PC-9 (cell line): ENCODE data around the gene SBK3. TPM values are rescaled to one million over a fixed set of nuclear protein-coding genes. Genes with fewer than 3 reads are reported as not detected.
"Not testable (repeated sequence)": the region's sequence is repeated elsewhere in the genome, so short reads cannot be mapped to it uniquely, and the experiment has no call there.

Experiments
- BruUV-seq: library from RNA; stranded (reverse); fragments of 400-500 nt; replicated peaks from 2 replicates; lab custom pipeline; 2021; lab: Mats Ljungman, UMichigan
- CTCF ChIA-PET: fragments of 300-600 bp; sonication (Branson Sonifier 250); formaldehyde crosslinking; loops from one replicate; lab custom pipeline; 2022; ENCODE audit warnings: antibody characterized with exemption; lab: Charles Lee
- POLR2A ChIA-PET: fragments of 300-600 bp; sonication (Branson Sonifier 250); formaldehyde crosslinking; loops from one replicate; lab custom pipeline; 2022; ENCODE audit warnings: antibody characterized with exemption; ENCODE audit not compliant: unreplicated experiment; lab: Charles Lee
- DNase-seq, 2 experiments: peaks; one replicate each; pipeline versions ENCODE4 v3.0.0 to v3.0.0-alpha.2; 2015 to 2022; ENCODE audit warnings: mixed read lengths in 1 of 2
- H2AFZ ChIP-seq: fragments of 200-600 bp; sonication (generic); 2 replicates; pipeline ENCODE4 v1.8.1; 2017; ENCODE audit warnings: antibody characterized with exemption
- H3F3A ChIP-seq: fragments of 200-600 bp; sonication (generic); 2 replicates; pipeline ENCODE4 v1.8.1; 2017; ENCODE audit warnings: antibody characterized with exemption, mild to moderate bottlenecking, low read depth; ENCODE audit not compliant: insufficient read depth
- H3K27ac ChIP-seq: fragments of 200-600 bp; sonication (generic); 2 replicates; pipeline ENCODE4 v1.6.1; 2016; ENCODE audit warnings: mixed run types
- H3K27me3 ChIP-seq: fragments of 200-600 bp; sonication (generic); 2 replicates; pipeline ENCODE4 v1.6.1; 2016; ENCODE audit warnings: low read depth, mixed run types; ENCODE audit not compliant: insufficient read depth
- H3K36me3 ChIP-seq: fragments of 200-600 bp; sonication (generic); 2 replicates; pipeline ENCODE4 v1.6.1; 2016; ENCODE audit warnings: low read depth, mixed run types
- H3K4me1 ChIP-seq: fragments of 200-600 bp; sonication (generic); replicated peaks from 2 replicates; pipeline ENCODE4 v1.6.1; 2016; ENCODE audit warnings: mixed run types; ENCODE audit not compliant: insufficient read depth
- H3K4me2 ChIP-seq: fragments of 200-600 bp; sonication (generic); 2 replicates; pipeline ENCODE4 v1.6.1; 2017; ENCODE audit warnings: mixed run types
- H3K4me3 ChIP-seq: fragments of 200-600 bp; sonication (generic); 2 replicates; pipeline ENCODE4 v1.6.1; 2016; ENCODE audit warnings: mixed run types
- H3K79me2 ChIP-seq: fragments of 200-600 bp; sonication (generic); 2 replicates; pipeline ENCODE4 v1.6.1; 2017; ENCODE audit warnings: low read depth, mixed run types
- H3K9me2 ChIP-seq: fragments of 200-600 bp; sonication (generic); 2 replicates; pipeline ENCODE4 v1.8.1; 2017; ENCODE audit warnings: mild to moderate bottlenecking; ENCODE audit not compliant: insufficient read depth
- H3K9me3 ChIP-seq: fragments of 200-600 bp; sonication (generic); 2 replicates; pipeline ENCODE4 v1.8.1; 2016; ENCODE audit warnings: low read depth; ENCODE audit not compliant: insufficient read depth
- H4K20me1 ChIP-seq: fragments of 200-600 bp; sonication (generic); 2 replicates; pipeline ENCODE4 v1.8.1; 2017; ENCODE audit not compliant: insufficient read depth
- EZH2 ChIP-seq: fragments of 200-600 bp; sonication (generic); IDR thresholded peaks from 2 replicates; pipeline ENCODE4 v1.8.0; 2017; ENCODE audit warnings: antibody characterized with exemption, low read depth
- intact Hi-C: fragments of 100-400 bp; cut with micrococcal nuclease; formaldehyde crosslinking; loops from one replicate; pipeline ENCODE4 v1.10.0; 2022; ENCODE audit not compliant: unreplicated experiment
- total RNA-seq: library from RNA; stranded (reverse); gene quantifications from 2 replicates; pipeline ENCODE4 v1.2.3, GENCODE V29; 2021
- TF ChIP-seq, protein P1 (sequence below): fragments of 200-600 bp; sonication (generic); conservative IDR thresholded peaks from 2 replicates; pipeline ENCODE4 v1.6.1; 2017; ENCODE audit warnings: mixed run types, antibody characterized with exemption, mild to moderate bottlenecking, moderate library complexity

SBK3 gene
- total RNA-seq, 1 experiment from 2014 or later = 41.4 TPM

DNA sequence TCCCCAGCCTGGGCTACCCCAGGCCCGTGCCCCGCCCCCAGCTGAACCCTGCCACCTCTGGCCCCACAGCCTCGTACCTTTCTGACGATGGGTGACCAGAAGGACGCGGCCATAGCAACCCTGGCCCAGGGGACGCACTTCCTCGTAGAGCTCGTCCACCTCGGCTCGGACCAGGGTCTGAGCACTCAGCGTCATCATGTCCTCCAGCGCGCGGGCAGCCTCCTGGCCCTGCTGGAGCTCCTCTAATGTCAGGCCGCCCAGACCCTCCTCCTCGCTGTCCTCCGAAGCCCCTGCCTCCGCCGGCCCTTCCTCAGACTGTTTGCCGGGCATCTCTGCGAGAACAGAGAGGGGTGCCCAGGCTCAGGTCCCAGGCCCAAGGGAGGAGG, 9.4 kb downstream of the SBK3 start:
- Histone ChIP-seq H3K36me3 (no peaks in the 10 kb centered on the region), H3K9me3 (no peaks in the 10 kb centered on the region), H4K20me1 (no peaks in the 10 kb centered on the region), H3K79me2 (no peaks in the 10 kb centered on the region), H3K4me1 (peaks cover 19% of the 10 kb centered on the region), H3K4me3 (no peak overlapping the region), H2AFZ (no peak overlapping the region), H3K27me3 (no peaks in the 10 kb centered on the region), H3F3A (peaks cover 33% of the 10 kb centered on the region), H3K9me2 (no peaks in the 10 kb centered on the region), H3K27ac (no peak overlapping the region), H3K4me2 (no peak overlapping the region)
- no TSS peak for BruUV-seq
- DNase-seq = no peak
- ChIA-PET CTCF (interaction anchor here (0.6 kb wide), 1 partner anchor 24 kb away, joined by 3 read pairs; no protein-coding TSS in a partner anchor), POLR2A (interaction anchor here (0.7 kb wide), 1 partner anchor 11 kb away, joined by 5 read pairs; no protein-coding TSS in a partner anchor)
- TF ChIP-seq EZH2 = no peak
- TF ChIP-seq, protein P1, sequence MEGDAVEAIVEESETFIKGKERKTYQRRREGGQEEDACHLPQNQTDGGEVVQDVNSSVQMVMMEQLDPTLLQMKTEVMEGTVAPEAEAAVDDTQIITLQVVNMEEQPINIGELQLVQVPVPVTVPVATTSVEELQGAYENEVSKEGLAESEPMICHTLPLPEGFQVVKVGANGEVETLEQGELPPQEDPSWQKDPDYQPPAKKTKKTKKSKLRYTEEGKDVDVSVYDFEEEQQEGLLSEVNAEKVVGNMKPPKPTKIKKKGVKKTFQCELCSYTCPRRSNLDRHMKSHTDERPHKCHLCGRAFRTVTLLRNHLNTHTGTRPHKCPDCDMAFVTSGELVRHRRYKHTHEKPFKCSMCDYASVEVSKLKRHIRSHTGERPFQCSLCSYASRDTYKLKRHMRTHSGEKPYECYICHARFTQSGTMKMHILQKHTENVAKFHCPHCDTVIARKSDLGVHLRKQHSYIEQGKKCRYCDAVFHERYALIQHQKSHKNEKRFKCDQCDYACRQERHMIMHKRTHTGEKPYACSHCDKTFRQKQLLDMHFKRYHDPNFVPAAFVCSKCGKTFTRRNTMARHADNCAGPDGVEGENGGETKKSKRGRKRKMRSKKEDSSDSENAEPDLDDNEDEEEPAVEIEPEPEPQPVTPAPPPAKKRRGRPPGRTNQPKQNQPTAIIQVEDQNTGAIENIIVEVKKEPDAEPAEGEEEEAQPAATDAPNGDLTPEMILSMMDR = no peak
- intact Hi-C loops = no loop called here

DNA sequence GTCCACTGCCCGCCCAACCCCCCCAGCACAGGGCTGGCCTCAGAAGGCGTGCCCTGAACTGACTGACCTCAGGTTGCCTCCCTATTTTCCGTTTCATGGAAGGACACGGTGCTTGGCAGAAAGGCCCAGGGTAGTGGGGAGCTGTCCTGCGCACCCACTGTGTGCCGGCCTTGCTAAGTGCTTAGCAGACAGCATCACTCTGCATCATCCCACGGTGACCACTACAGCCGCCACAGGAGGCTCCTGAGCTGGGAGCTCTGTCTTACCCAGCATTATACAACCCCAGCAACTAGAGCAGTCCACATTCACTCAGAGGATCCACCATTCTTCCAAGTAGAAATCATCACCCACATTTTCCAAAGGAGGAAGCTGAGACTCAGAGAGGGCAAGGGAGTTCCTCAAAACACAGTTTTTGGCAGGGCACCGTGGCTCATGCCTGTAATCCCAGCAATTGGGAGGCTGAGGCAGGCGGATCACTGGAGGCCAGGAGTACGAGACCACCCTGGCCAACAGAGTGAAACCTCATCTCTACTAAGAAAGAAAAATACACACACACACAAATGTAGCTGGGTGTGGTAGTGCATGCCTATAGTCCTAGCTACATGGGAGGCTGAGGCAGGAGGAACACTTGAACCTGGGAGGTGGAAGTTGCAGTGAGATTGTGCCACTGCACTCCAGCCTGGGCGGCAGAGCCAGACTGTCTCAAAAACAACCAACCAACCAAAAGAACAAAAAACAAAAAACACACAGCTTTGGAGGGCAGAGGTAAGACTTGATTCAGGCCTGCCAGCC, 10.0 kb downstream of the SBK3 start:
- H2AFZ ChIP-seq = no peak overlapping the region

DNA sequence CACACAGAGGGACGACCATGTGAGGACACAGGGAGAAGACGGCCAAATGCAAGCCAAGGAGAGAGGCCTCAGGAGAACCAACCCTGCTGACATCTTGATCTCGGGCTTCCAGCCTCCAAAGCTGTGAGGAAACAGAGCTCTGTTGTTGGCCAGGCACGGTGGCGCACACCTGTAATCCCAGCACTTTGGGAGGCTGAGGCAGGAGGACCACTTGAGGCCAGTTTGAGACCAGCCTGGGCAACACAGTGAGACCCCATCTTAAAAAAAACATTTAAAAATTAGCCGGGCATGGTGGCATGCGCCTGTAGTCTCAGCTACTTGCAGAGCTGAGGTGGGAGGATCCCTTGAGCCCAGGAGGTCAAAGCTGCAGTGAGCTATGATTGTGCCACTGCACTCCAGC, 11.1 kb downstream of the SBK3 start:
- BruUV-seq, H3K79me2 ChIP-seq, H3K27me3 ChIP-seq, H3K9me2 ChIP-seq, intact Hi-C loops, H3K4me3 ChIP-seq, H3K27ac ChIP-seq, H4K20me1 ChIP-seq, DNase-seq, H3K4me2 ChIP-seq, H3K36me3 ChIP-seq, H3K9me3 ChIP-seq, H2AFZ ChIP-seq: not testable (repeated sequence)
- ChIA-PET POLR2A (interaction anchor here (0.7 kb wide), 1 partner anchor 182 kb away, joined by 19 read pairs; no protein-coding TSS in a partner anchor), CTCF (interaction anchor here (0.6 kb wide), 1 partner anchor 63 kb away, joined by 9 read pairs; no protein-coding TSS in a partner anchor)
- peaks cover 19% of the 10 kb centered on the region for H3K4me1 ChIP-seq
- peaks cover 22% of the 10 kb centered on the region; the same call in 1 of the 2 replicates for H3F3A ChIP-seq

More for the DNA sequence above, 10.0 kb downstream of the SBK3 start:
- intact Hi-C loops = no loop called here
- H3K9me3 ChIP-seq = no peaks in the 10 kb centered on the region
- no peaks in the 10 kb centered on the region for H3K27me3 ChIP-seq
- no peak for DNase-seq
- no peak overlapping the region for H3K4me2 ChIP-seq
- H3K4me1 ChIP-seq = peaks cover 19% of the 10 kb centered on the region
- POLR2A ChIA-PET = interaction anchor here (0.6 to 0.7 kb wide), 3 partner anchors 12 to 322 kb away, joined by 5 to 19 read pairs (median 5); no protein-coding TSS in a partner anchor
- CTCF ChIA-PET = interaction anchor here (0.6 kb wide), 2 partner anchors 23 to 67 kb away, joined by 3 read pairs; no protein-coding TSS in a partner anchor
- H3K9me2 ChIP-seq = no peaks in the 10 kb centered on the region
- BruUV-seq = no TSS peak
- no peaks in the 10 kb centered on the region for H3K36me3 ChIP-seq
- peaks cover 32% of the 10 kb centered on the region for H3F3A ChIP-seq
- no peak overlapping the region for H3K4me3 ChIP-seq
- no peaks in the 10 kb centered on the region for H4K20me1 ChIP-seq
- H3K27ac ChIP-seq = no peak overlapping the region
- TF ChIP-seq EZH2 = no peak
- TF ChIP-seq, protein P1 = no peak
- H3K79me2 ChIP-seq = no peaks in the 10 kb centered on the region
